HFF-Myc (cell line): ENCODE results near the gene ZNF652.

Experiments
- DNase-seq: peaks from one replicate; pipeline ENCODE4 v3.0.0-alpha.2; 2011; ENCODE audit warnings: low read depth; ENCODE audit errors: extremely low read depth
- H3K4me3 ChIP-seq: replicated peaks from 2 replicates; pipeline ENCODE4 v1.5.1; 2011; ENCODE audit warnings: low read depth, mild to moderate bottlenecking, control low read depth, low read length
- CTCF ChIP-seq: IDR thresholded peaks from 2 replicates; pipeline ENCODE4 v1.5.1; 2012; ENCODE audit warnings: mild to moderate bottlenecking, low read depth, low read length, control low read depth; ENCODE audit errors: missing control alignments

ZNF652 gene

GRCh38 chr17:49260011-49260816 lies 101.8 kb downstream of the ZNF652 start:
- no peak for TF ChIP-seq CTCF
- H3K4me3 ChIP-seq: peak overlapping the region; percentile 31
- peak; percentile 37 for DNase-seq

GRCh38 chr17:49259663-49260010 lies 102.4 kb downstream of the ZNF652 start:
- peak overlapping the region; percentile 31 for H3K4me3 ChIP-seq
- DNase-seq: no peak
- TF ChIP-seq CTCF: no peak

GRCh38 chr17:49258394-49258793 lies 103.7 kb downstream of the ZNF652 start:
- DNase-seq: no peak
- H3K4me3 ChIP-seq: no peak overlapping the region
- no peak for TF ChIP-seq CTCF

- TF ChIP-seq CTCF: no peak
- H3K4me3 ChIP-seq: no peak overlapping the region
- DNase-seq: no peak
Observed at GRCh38 chr17:49255125-49255524, 106.9 kb downstream of the ZNF652 start.

GRCh38 chr17:49254066-49254465 lies 108.0 kb downstream of the ZNF652 start:
- no peak for DNase-seq
- TF ChIP-seq CTCF: no peak
- no peak overlapping the region for H3K4me3 ChIP-seq

GRCh38 chr17:49252148-49252695 lies 109.8 kb downstream of the ZNF652 start:
- no peak for DNase-seq
- TF ChIP-seq CTCF: no peak
- H3K4me3 ChIP-seq: no peak overlapping the region

- no peak for DNase-seq
- H3K4me3 ChIP-seq: no peak overlapping the region
- no peak for TF ChIP-seq CTCF
Observed at GRCh38 chr17:49249890-49250522, 112.0 kb downstream of the ZNF652 start.
